GM23338 (cell line): ENCODE data around the gene APOBEC2. TPM values are rescaled to one million over a fixed set of nuclear protein-coding genes. Genes with fewer than 3 reads are reported as not detected.

Experiments
- ATAC-seq: fragments of 200-7000 bp; cut with Tn5 transposase; 3 replicates; pipeline ENCODE4 v1.9.1; 2020
- DNase-seq: peaks from one replicate; pipeline ENCODE4 v3.0.0-alpha.2; 2015; ENCODE audit warnings: low spot score
- H2AFZ ChIP-seq: fragments of 200-600 bp; sonication (generic); 2 replicates; pipeline ENCODE4 v1.8.0; 2016; ENCODE audit warnings: antibody characterized with exemption, mild to moderate bottlenecking, moderate library complexity
- H3F3A ChIP-seq: fragments of 200-600 bp; sonication (generic); replicated peaks from 2 replicates; pipeline ENCODE4 v1.8.0; 2017; ENCODE audit warnings: antibody characterized with exemption, mixed run types, low read depth
- H3K27ac ChIP-seq: fragments of 200-600 bp; sonication (generic); 2 replicates; pipeline ENCODE4 v1.6.1; 2016; ENCODE audit warnings: low read depth
- H3K27me3 ChIP-seq: fragments of 200-600 bp; sonication (generic); 2 replicates; pipeline ENCODE4 v1.8.0; 2016; ENCODE audit warnings: mild to moderate bottlenecking, mixed run types, moderate library complexity; ENCODE audit not compliant: insufficient read depth
- H3K36me3 ChIP-seq: fragments of 200-600 bp; sonication (generic); 2 replicates; pipeline ENCODE4 v1.8.0; 2016; ENCODE audit warnings: mild to moderate bottlenecking; ENCODE audit not compliant: insufficient read depth
- H3K4me1 ChIP-seq: fragments of 200-600 bp; sonication (generic); 2 replicates; pipeline ENCODE4 v1.8.0; 2016; ENCODE audit warnings: mild to moderate bottlenecking, moderate library complexity; ENCODE audit not compliant: insufficient read depth
- H3K4me2 ChIP-seq: fragments of 200-600 bp; sonication (generic); 2 replicates; pipeline ENCODE4 v1.7.1; 2017; ENCODE audit warnings: mixed run types
- H3K4me3 ChIP-seq: fragments of 200-600 bp; sonication (generic); 2 replicates; pipeline ENCODE4 v1.6.1; 2016; ENCODE audit warnings: mixed run types
- H3K79me2 ChIP-seq: fragments of 200-600 bp; sonication (generic); replicated peaks from 2 replicates; pipeline ENCODE4 v1.8.0; 2017; ENCODE audit warnings: mild to moderate bottlenecking; ENCODE audit not compliant: insufficient read depth
- H3K9me2 ChIP-seq: fragments of 200-600 bp; sonication (generic); 2 replicates; pipeline ENCODE4 v1.8.0; 2017; ENCODE audit not compliant: insufficient read depth
- H4K20me1 ChIP-seq: fragments of 200-600 bp; sonication (generic); replicated peaks from 2 replicates; pipeline ENCODE4 v1.8.0; 2017; ENCODE audit warnings: mild to moderate bottlenecking; ENCODE audit not compliant: insufficient read depth
- H3K27ac Mint-ChIP-seq: 2 replicates; pipeline ENCODE4 v1.8.0; 2020; ENCODE audit warnings: inconsistent platforms, mild to moderate bottlenecking, moderate library complexity, mixed read lengths
- H3K27me3 Mint-ChIP-seq: 3 replicates; pipeline ENCODE4 v1.8.0; 2022; ENCODE audit warnings: low read depth, mild to moderate bottlenecking, moderate library complexity, mixed read lengths, inconsistent platforms; ENCODE audit not compliant: insufficient read depth, poor library complexity
- H3K36me3 Mint-ChIP-seq: 3 replicates; pipeline ENCODE4 v1.8.0; 2021; ENCODE audit warnings: low read depth, mild to moderate bottlenecking, inconsistent platforms, moderate library complexity, mixed read lengths
- H3K4me1 Mint-ChIP-seq: 3 replicates; pipeline ENCODE4 v1.8.0; 2020; ENCODE audit warnings: mild to moderate bottlenecking, inconsistent platforms, mixed read lengths
- H3K4me3 Mint-ChIP-seq: 3 replicates; pipeline ENCODE4 v1.8.0; 2021; ENCODE audit warnings: moderate library complexity, mild to moderate bottlenecking, inconsistent platforms, mixed read lengths
- H3K9me3 Mint-ChIP-seq: 3 replicates; pipeline ENCODE4 v1.8.0; 2020; ENCODE audit warnings: moderate library complexity, mild to moderate bottlenecking, inconsistent platforms, mixed read lengths
- CREB1 ChIP-seq: fragments of 250-450 bp; sonication (Bioruptor Pico); IDR thresholded peaks from 2 replicates; pipeline ENCODE4 v1.5.0; 2020; ENCODE audit warnings: low read depth, mild to moderate bottlenecking, moderate library complexity
- ETS1 ChIP-seq: IDR thresholded peaks from 2 replicates; pipeline ENCODE4 v1.6.1; 2016; ENCODE audit warnings: antibody characterized with exemption
- EZH2 ChIP-seq: fragments of 200-600 bp; sonication (generic); IDR thresholded peaks from one replicate; pipeline ENCODE4 v1.8.0; 2017; ENCODE audit warnings: antibody characterized with exemption, mild to moderate bottlenecking, low read depth; ENCODE audit not compliant: unreplicated experiment
- EZH2phosphoT487 ChIP-seq: fragments of 200-600 bp; sonication (generic); IDR thresholded peaks from one replicate; pipeline ENCODE4 v1.8.1; 2018; ENCODE audit warnings: antibody characterized with exemption; ENCODE audit not compliant: unreplicated experiment
- JUNB ChIP-seq: IDR thresholded peaks from one replicate; pipeline ENCODE4 v1.6.1; 2016; ENCODE audit warnings: antibody characterized with exemption; ENCODE audit not compliant: unreplicated experiment
- NANOG ChIP-seq: IDR thresholded peaks from 2 replicates; pipeline ENCODE4 v1.6.1; 2016; ENCODE audit warnings: antibody characterized with exemption, borderline replicate concordance
- POLR2AphosphoS5 ChIP-seq: IDR thresholded peaks from 2 replicates; pipeline ENCODE4 v1.6.1; 2016; ENCODE audit warnings: antibody characterized with exemption, low read depth
- STAT1 ChIP-seq: IDR thresholded peaks from one replicate; pipeline ENCODE4 v1.6.1; 2016; ENCODE audit warnings: antibody characterized with exemption; ENCODE audit not compliant: unreplicated experiment
- ZNF114 ChIP-seq: fragments of 250-450 bp; sonication (Bioruptor Pico); IDR thresholded peaks from 2 replicates; pipeline ENCODE4 v1.5.0; 2020; ENCODE audit warnings: mild to moderate bottlenecking, moderate library complexity
- ZNF331 ChIP-seq: fragments of 250-450 bp; sonication (Bioruptor Pico); IDR thresholded peaks from 2 replicates; pipeline ENCODE4 v1.5.0; 2020; ENCODE audit warnings: low read depth, mild to moderate bottlenecking, moderate library complexity
- ZNF462 ChIP-seq: fragments of 250-450 bp; sonication (Bioruptor Pico); IDR thresholded peaks from 2 replicates; pipeline ENCODE4 v1.5.0; 2020; ENCODE audit warnings: mild to moderate bottlenecking, moderate library complexity
- polyA plus RNA-seq: library from polyadenylated mRNA; unstranded; fragments of >200 nt; fragmentation: Nextera tagmentation; extraction: Ambion mirVana; gene quantifications from 2 replicates; pipeline ENCODE4 v1.2.1, GENCODE V29; 2016
- total RNA-seq: library from RNA; depleted of rRNA; stranded (reverse); fragments of >200 nt; shearing (Covaris generic); gene quantifications from 2 replicates; pipeline ENCODE4 v1.2.3, GENCODE V29; 2014
- TF ChIP-seq, protein P1 (sequence below), 2 experiments: fragments of 200-600 bp in 1 of 2; sonication (generic) in 1 of 2; conservative IDR thresholded peaks; 2 replicates each; pipeline versions ENCODE4 v1.5.1 to v1.6.1; 2016 to 2017; ENCODE audit warnings: antibody characterized with exemption in 2 of 2, low read depth in 2 of 2, mild to moderate bottlenecking in 2 of 2, moderate library complexity in 1 of 2

Gene APOBEC2
- total and polyA plus RNA-seq, 2 experiments from 2014 or later = 2.4 TPM; not detected in 1

DNA sequence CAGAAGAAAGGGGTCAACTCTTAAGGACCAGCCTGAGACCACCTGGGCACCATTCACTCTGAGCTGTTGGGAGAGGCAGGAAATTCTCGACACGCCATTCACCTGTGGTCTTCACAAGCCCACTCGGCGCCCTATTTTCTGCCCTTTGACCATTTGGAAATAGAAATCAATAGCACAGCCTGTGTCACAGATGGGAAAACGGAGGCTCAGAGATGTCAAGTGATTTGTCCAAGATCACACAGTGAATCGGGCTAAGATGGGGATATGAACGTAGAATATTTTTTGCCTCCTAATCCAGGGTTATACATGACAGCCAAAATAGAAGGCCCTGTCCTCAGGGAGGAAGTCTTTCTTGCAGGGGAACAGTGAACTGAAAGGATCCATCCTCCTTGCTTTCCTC, 3.0 kb upstream of the APOBEC2 start:
- H4K20me1 ChIP-seq = no peaks in the 10 kb centered on the region
- no peak overlapping the region for H3K4me3 Mint-ChIP-seq
- no peak overlapping the region for H3K27ac ChIP-seq
- no peaks in the 10 kb centered on the region for H3K27me3 ChIP-seq
- DNase-seq (no peak), ATAC-seq (no peak)
- no peaks in the 10 kb centered on the region for H3K36me3 Mint-ChIP-seq
- no peak overlapping the region for H3K27ac Mint-ChIP-seq
- peaks cover 12% of the 10 kb centered on the region for H3K4me1 ChIP-seq
- no peak overlapping the region for H3K4me3 ChIP-seq
- no peaks in the 10 kb centered on the region for H3K36me3 ChIP-seq
- TF ChIP-seq CREB1 (CRISPR knock-in tag) (no peak), ZNF462 (CRISPR knock-in tag) (no peak), ZNF331 (CRISPR knock-in tag) (no peak), ETS1 (no peak)
- no peaks in the 10 kb centered on the region for H3K9me2 ChIP-seq
- H3K4me1 Mint-ChIP-seq = peaks cover 19% of the 10 kb centered on the region
- H3F3A ChIP-seq = no peaks in the 10 kb centered on the region
- no peak overlapping the region for H2AFZ ChIP-seq
- no peaks in the 10 kb centered on the region for H3K9me3 Mint-ChIP-seq
- peaks cover 4% of the 10 kb centered on the region for H3K27me3 Mint-ChIP-seq
- no peak overlapping the region for H3K4me2 ChIP-seq
- no peaks in the 10 kb centered on the region for H3K79me2 ChIP-seq

DNA sequence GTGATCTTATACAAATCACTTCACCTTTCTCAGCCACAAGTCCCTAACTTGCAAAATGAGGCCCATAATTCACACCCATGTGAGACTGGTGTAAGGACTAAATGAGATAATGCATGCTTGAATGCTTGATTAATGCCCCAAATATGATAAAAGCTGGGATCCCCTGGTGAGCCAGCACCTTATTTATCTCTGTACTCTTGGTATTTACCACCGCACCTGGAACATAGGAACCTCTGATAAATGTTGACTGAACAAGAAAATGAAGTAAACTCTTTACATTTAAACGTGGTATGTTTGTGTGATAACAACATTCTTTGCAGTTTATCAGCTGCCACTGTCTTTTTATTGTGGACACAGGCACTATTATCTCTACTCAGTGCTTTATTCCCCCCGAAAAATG, 2.5 kb upstream of the APOBEC2 start:
- H3K27me3 Mint-ChIP-seq = peaks cover 4% of the 10 kb centered on the region
- H3K27ac ChIP-seq = no peak overlapping the region
- H3K4me1 ChIP-seq = peaks cover 12% of the 10 kb centered on the region
- H3K4me2 ChIP-seq = no peak overlapping the region
- ATAC-seq (no peak), DNase-seq (no peak)
- H3K79me2 ChIP-seq = no peaks in the 10 kb centered on the region
- H3K27ac Mint-ChIP-seq = no peak overlapping the region
- H3F3A ChIP-seq = no peaks in the 10 kb centered on the region
- no peaks in the 10 kb centered on the region for H3K27me3 ChIP-seq
- H2AFZ ChIP-seq = no peak overlapping the region
- H3K4me3 ChIP-seq = no peak overlapping the region
- H4K20me1 ChIP-seq = no peaks in the 10 kb centered on the region
- H3K4me3 Mint-ChIP-seq = no peak overlapping the region
- no peaks in the 10 kb centered on the region for H3K9me2 ChIP-seq
- H3K36me3 ChIP-seq = no peaks in the 10 kb centered on the region
- H3K36me3 Mint-ChIP-seq = no peaks in the 10 kb centered on the region
- H3K9me3 Mint-ChIP-seq = no peaks in the 10 kb centered on the region
- peaks cover 19% of the 10 kb centered on the region for H3K4me1 Mint-ChIP-seq
- TF ChIP-seq ZNF331 (CRISPR knock-in tag) (no peak), EZH2 (no peak), POLR2AphosphoS5 (no peak), CREB1 (CRISPR knock-in tag) (no peak), JUNB (no peak), ETS1 (no peak), ZNF114 (CRISPR knock-in tag) (no peak), EZH2phosphoT487 (no peak), STAT1 (no peak), NANOG (no peak)
- TF ChIP-seq, protein P1, sequence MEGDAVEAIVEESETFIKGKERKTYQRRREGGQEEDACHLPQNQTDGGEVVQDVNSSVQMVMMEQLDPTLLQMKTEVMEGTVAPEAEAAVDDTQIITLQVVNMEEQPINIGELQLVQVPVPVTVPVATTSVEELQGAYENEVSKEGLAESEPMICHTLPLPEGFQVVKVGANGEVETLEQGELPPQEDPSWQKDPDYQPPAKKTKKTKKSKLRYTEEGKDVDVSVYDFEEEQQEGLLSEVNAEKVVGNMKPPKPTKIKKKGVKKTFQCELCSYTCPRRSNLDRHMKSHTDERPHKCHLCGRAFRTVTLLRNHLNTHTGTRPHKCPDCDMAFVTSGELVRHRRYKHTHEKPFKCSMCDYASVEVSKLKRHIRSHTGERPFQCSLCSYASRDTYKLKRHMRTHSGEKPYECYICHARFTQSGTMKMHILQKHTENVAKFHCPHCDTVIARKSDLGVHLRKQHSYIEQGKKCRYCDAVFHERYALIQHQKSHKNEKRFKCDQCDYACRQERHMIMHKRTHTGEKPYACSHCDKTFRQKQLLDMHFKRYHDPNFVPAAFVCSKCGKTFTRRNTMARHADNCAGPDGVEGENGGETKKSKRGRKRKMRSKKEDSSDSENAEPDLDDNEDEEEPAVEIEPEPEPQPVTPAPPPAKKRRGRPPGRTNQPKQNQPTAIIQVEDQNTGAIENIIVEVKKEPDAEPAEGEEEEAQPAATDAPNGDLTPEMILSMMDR (conservative IDR thresholded peaks at IDR 0.05; ENCODE audit: low read depth in 2 of 2) = no peak
